ENCODE data around the gene PPIP5K1. TPM values are rescaled to one million over a fixed set of nuclear protein-coding genes. Genes with fewer than 3 reads are reported as not detected.

PPIP5K1 gene
- total RNA-seq, 1 donor: 22.2 TPM

DNA sequence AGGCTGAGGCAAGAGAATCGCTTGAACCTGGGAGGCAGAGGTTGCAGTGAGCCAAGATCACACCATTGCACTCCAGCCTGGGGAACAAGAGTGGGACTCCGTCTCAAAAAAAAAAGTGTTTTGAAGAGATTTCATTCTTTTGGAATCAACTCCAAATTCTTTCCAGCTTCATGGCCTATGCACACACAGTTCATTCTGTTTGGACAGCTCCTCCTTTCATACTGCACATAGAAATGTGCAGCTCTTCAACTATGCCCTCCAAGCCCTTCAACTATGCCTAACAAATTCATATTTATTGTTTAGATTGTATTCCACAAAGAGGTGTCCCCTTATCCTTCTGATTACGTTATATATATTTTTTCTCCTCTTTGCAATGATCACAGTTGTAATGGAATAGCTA, 101.2 kb downstream of the PPIP5K1 start:
- DNase-seq (ENCODE audit: low read depth): no peak
- TF ChIP-seq, protein P1, sequence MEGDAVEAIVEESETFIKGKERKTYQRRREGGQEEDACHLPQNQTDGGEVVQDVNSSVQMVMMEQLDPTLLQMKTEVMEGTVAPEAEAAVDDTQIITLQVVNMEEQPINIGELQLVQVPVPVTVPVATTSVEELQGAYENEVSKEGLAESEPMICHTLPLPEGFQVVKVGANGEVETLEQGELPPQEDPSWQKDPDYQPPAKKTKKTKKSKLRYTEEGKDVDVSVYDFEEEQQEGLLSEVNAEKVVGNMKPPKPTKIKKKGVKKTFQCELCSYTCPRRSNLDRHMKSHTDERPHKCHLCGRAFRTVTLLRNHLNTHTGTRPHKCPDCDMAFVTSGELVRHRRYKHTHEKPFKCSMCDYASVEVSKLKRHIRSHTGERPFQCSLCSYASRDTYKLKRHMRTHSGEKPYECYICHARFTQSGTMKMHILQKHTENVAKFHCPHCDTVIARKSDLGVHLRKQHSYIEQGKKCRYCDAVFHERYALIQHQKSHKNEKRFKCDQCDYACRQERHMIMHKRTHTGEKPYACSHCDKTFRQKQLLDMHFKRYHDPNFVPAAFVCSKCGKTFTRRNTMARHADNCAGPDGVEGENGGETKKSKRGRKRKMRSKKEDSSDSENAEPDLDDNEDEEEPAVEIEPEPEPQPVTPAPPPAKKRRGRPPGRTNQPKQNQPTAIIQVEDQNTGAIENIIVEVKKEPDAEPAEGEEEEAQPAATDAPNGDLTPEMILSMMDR (IDR thresholded peaks at IDR 0.05; ENCODE audit: insufficient read depth, low read length): no peak
- no peak overlapping the region for H3K4me3 ChIP-seq (ENCODE audit: low read depth, low read length)

GRCh38 chr15:43487271-43487895, 102.6 kb downstream of the PPIP5K1 start:
- DNase-seq (ENCODE audit: low read depth): peak; percentile 32
- no peak overlapping the region for H3K4me3 ChIP-seq (ENCODE audit: low read depth, low read length)
- TF ChIP-seq, protein P1 (IDR thresholded peaks at IDR 0.05; ENCODE audit: insufficient read depth, low read length): no peak

- H3K4me3 ChIP-seq (ENCODE audit: low read depth, low read length): no peak overlapping the region
- TF ChIP-seq, protein P1 (IDR thresholded peaks at IDR 0.05; ENCODE audit: insufficient read depth, low read length): no peak
- DNase-seq (ENCODE audit: low read depth): peak; percentile 40
Observed at GRCh38 chr15:43484455-43484854, 105.6 kb downstream of the PPIP5K1 start.

Small RNA genes lying within 50 kb of the gene (small RNA-seq; reads per million reads assigned to genes)
- gene RNU6-554P (not detected), gene RNU6-610P (not detected)

Other genes with a start within 250 kb of the PPIP5K1 start
- 17.1 and 65.6 TPM in 2 replicates for gene ZSCAN29, start 219.2 kb downstream of the PPIP5K1 start, total RNA-seq (ENCODE audit: low replicate concordance)
- gene TUBGCP4, start 219.1 kb downstream of the PPIP5K1 start, total RNA-seq (ENCODE audit: low replicate concordance): 7.1 and 10.7 TPM in 2 replicates
- 71.9 and 106 TPM in 2 replicates for gene TP53BP1, start 97.1 kb downstream of the PPIP5K1 start, total RNA-seq (ENCODE audit: low replicate concordance)
- gene MAP1A, start 72.6 kb downstream of the PPIP5K1 start, total RNA-seq (ENCODE audit: low replicate concordance): 43.9 and 108 TPM in 2 replicates
- gene CKMT1B, start 3.8 kb upstream of the PPIP5K1 start, total RNA-seq (ENCODE audit: low replicate concordance): not detected in 2 replicates
- gene STRC, start 28.6 kb upstream of the PPIP5K1 start, total RNA-seq (ENCODE audit: low replicate concordance): 0.09 TPM in 1 of 2 replicates, not detected in the other
- gene CATSPER2, start 58.6 kb upstream of the PPIP5K1 start, total RNA-seq (ENCODE audit: low replicate concordance): 1.5 and 2.4 TPM in 2 replicates
- gene CKMT1A, start 103.7 kb upstream of the PPIP5K1 start, total RNA-seq (ENCODE audit: low replicate concordance): not detected in 2 replicates
- gene PDIA3, start 156.2 kb upstream of the PPIP5K1 start, total RNA-seq (ENCODE audit: low replicate concordance): 172 and 180 TPM in 2 replicates
- gene ELL3, start 186.8 kb upstream of the PPIP5K1 start, total RNA-seq (ENCODE audit: low replicate concordance): 2.1 and 4.9 TPM in 2 replicates
- 516 and 576 TPM in 2 replicates for gene SERF2, start 202.1 kb upstream of the PPIP5K1 start, total RNA-seq (ENCODE audit: low replicate concordance)
- gene SERINC4, start 210.0 kb upstream of the PPIP5K1 start, total RNA-seq (ENCODE audit: low replicate concordance): 0.18 TPM in 1 of 2 replicates, not detected in the other
- 3.7 and 16.4 TPM in 2 replicates for gene HYPK, start 210.4 kb upstream of the PPIP5K1 start, total RNA-seq (ENCODE audit: low replicate concordance)
- 24.2 and 57.5 TPM in 2 replicates for gene MFAP1, start 234.5 kb upstream of the PPIP5K1 start, total RNA-seq (ENCODE audit: low replicate concordance)
- 2.9 and 58.2 TPM in 2 replicates for gene WDR76, start 236.8 kb upstream of the PPIP5K1 start, total RNA-seq (ENCODE audit: low replicate concordance)

Measured in fibroblast of the aortic adventitia (primary cell).